Upper lobe of left lung (tissue), 6 donors: ENCODE measurements around the gene SCLY. TPM values are rescaled to one million over a fixed set of nuclear protein-coding genes. Genes with fewer than 3 reads are reported as not detected.

Experiments
- ATAC-seq, 2 donors: fragments of 200-7000 bp; cut with Tn5 transposase; one replicate each; pipeline ENCODE4 v1.9.1; 2022; ENCODE audit warnings: mild to moderate bottlenecking in 2 of 2, moderate library complexity in 2 of 2; ENCODE audit not compliant: low FRiP score in 2 of 2
- DNase-seq, 2 donors: peaks; one replicate each; pipeline ENCODE4 v3.0.0-alpha.2; 2019 to 2020
- H3K27ac ChIP-seq, 4 donors: fragments of 200-600 bp; sonication (generic); one replicate each; pipeline ENCODE4 v1.5.1; 2016 to 2019
- H3K27me3 ChIP-seq, 4 donors: fragments of 200-600 bp; sonication (generic); one replicate each; pipeline ENCODE4 v1.5.1; 2017 to 2019
- H3K36me3 ChIP-seq, 4 donors: fragments of 200-600 bp; sonication (generic); one replicate each; pipeline ENCODE4 v1.5.1; 2016 to 2019
- H3K4me1 ChIP-seq, 4 donors: fragments of 200-600 bp; sonication (generic); one replicate each; pipeline ENCODE4 v1.5.1; 2018 to 2019
- H3K4me3 ChIP-seq, 4 donors: fragments of 200-600 bp; sonication (generic); one replicate each; pipeline ENCODE4 v1.5.1; 2017 to 2019; ENCODE audit warnings: mild to moderate bottlenecking in 2 of 4, moderate library complexity in 1 of 4
- H3K9me3 ChIP-seq, 4 donors: fragments of 200-600 bp; sonication (generic); one replicate each; pipeline ENCODE4 v1.5.1; 2018 to 2019
- EP300 ChIP-seq, 4 donors: sonication (generic); formaldehyde crosslinking; IDR thresholded peaks; one replicate each; pipeline ENCODE4 v1.5.1; 2017; ENCODE audit warnings: antibody characterized with exemption in 4 of 4, control low read depth in 2 of 4
- POLR2A ChIP-seq, 4 donors: fragments of 450-650 bp; IDR thresholded peaks; one replicate each; pipeline ENCODE4 v1.5.1; 2016 to 2017; ENCODE audit warnings: antibody characterized with exemption in 4 of 4, mild to moderate bottlenecking in 2 of 4
- POLR2AphosphoS5 ChIP-seq, 2 donors: sonication (generic); formaldehyde crosslinking; IDR thresholded peaks; one replicate each; pipeline ENCODE4 v1.5.1; 2017; ENCODE audit warnings: antibody characterized with exemption in 2 of 2
- WGBS, 2 donors: methylation state at CpG; one replicate each; pipeline ENCODE4 v1.1.5; 2017 to 2018; 5-methylcytosine and 5-hydroxymethylcytosine counted together
- total RNA-seq, 6 donors: library from RNA; depleted of rRNA in 4 of 6; stranded (reverse); fragments of >200 nt in 4 of 6; gene quantifications; one replicate each; pipeline versions ENCODE4 v1.1.0 to v1.2.1, GENCODE V29; 2016 to 2021
- TF ChIP-seq, protein P1 (sequence below), 6 experiments: fragments of 450-650 bp in 4 of 6; fragments of 200-600 bp in 2 of 6; sonication (generic) in 2 of 6; IDR thresholded peaks; one replicate each; pipeline ENCODE4 v1.5.1; 2016 to 2019; ENCODE audit warnings: antibody characterized with exemption in 6 of 6
- donor health status: DM: no; HTN: no; CAD: no; lungs with moderate emphysema.
- donor health status: DM: no; HTN: yes; CAD: no; lungs with severe emphysema.

SCLY gene
- total RNA-seq, 6 donors from 2014 or later, result 9.4 to 19.9 (median 11.1) TPM

DNA sequence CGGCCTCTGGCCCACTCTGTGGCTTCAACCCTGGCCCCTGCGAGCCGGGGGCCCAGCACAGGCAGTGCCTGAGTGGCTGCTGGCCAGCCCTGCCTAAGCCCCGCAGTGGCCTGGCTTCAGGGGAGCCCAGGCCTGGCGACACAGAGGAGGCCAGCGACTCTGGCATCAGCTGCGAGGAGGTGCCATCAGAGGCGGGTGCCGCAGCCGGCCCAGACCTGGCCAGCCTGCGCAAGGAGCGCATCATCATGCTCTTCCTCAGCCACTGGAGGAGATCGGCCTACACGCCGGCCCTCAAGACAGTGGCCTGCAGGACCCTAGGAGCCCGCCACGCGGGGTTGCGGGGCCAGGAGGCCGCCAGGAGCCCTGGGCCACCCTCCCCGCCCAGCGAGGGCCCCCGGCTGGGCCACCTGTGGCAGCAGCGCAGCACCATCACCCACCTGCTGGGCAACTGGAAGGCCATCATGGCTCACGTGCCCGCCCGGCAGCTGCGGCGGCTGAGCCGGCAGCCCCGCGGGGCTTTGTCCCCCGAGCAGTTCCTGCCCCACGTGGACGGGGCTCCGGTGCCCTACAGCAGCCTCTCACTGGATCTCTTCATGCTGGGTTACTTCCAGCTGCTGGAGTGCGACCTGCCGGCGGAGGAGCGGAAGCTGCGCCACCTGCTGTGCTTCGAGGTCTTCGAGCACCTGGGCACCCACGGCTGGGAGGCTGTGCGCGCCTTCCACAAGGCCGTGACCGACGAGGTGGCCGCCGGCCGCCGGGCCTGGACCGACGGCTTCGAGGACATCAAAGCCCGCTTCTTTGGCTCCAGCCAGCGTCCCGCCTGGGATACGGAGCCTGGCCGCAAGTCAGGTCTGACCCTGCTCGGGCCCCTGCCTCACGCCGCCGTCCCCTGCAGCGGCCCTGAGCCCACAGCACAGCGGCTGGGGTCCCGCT, 70.2 kb downstream of the SCLY start:
- ATAC-seq, result no peak
- DNase-seq, result peak in 1 of 2 donors; percentile 85
- 93% methylated on average over 49 of the region's 68 CpGs; no CpG with 5 or more reads in 1 of the 2 donors for WGBS, 2 donors
- H3K27ac ChIP-seq, result no peak overlapping the region
- H3K27me3 ChIP-seq, result no peaks in the 10 kb centered on the region
- H3K4me1 ChIP-seq, result peaks cover 0 to 7% (median 3%) of the 10 kb centered on the region in 4 donors
- no peaks in the 10 kb centered on the region for H3K36me3 ChIP-seq
- no peaks in the 10 kb centered on the region for H3K9me3 ChIP-seq
- no peak overlapping the region for H3K4me3 ChIP-seq
- TF ChIP-seq POLR2A (IDR thresholded peaks at IDR 0.05) (no peak), EP300 (IDR thresholded peaks at IDR 0.05) (no peak)
- TF ChIP-seq, protein P1, sequence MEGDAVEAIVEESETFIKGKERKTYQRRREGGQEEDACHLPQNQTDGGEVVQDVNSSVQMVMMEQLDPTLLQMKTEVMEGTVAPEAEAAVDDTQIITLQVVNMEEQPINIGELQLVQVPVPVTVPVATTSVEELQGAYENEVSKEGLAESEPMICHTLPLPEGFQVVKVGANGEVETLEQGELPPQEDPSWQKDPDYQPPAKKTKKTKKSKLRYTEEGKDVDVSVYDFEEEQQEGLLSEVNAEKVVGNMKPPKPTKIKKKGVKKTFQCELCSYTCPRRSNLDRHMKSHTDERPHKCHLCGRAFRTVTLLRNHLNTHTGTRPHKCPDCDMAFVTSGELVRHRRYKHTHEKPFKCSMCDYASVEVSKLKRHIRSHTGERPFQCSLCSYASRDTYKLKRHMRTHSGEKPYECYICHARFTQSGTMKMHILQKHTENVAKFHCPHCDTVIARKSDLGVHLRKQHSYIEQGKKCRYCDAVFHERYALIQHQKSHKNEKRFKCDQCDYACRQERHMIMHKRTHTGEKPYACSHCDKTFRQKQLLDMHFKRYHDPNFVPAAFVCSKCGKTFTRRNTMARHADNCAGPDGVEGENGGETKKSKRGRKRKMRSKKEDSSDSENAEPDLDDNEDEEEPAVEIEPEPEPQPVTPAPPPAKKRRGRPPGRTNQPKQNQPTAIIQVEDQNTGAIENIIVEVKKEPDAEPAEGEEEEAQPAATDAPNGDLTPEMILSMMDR (IDR thresholded peaks at IDR 0.05), result no peak

DNA sequence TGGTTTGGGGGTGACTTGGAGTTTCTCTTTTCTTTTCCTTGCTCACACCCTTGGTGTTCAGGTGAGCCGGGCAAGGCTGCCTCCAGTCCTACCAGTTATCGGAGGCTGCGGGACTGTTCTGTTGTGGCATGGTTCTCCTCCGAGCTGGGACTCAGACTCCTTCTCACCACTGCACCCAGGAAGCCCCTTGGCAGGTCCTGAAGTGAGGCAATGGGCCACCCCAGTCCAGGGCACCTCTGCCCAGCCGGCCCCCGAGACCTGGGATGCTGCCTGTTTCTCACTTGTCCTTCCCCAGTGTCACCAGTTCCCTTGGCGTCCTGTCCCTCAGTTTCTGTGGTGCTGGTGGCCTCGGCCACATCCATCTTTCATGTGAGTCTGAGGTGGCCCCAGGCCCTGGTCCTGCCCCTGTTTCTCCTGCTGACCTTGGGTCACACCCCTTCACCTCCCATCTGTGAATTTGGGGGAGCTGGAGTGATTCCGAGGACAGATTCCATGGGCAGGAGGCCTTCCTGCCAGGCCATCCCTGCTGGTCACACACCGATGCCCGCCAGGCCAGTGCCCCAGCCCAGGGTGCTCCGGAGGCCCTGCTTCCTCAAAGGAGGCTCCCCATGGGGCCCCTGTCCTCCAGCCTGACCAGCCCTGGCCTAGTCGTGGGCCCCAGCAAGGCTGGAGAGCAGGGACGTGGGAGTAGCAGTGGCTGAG, 71.1 kb downstream of the SCLY start:
- Histone ChIP-seq H3K27me3 (no peaks in the 10 kb centered on the region), H3K36me3 (no peaks in the 10 kb centered on the region), H3K27ac (no peak overlapping the region), H3K4me1 (peaks cover 0 to 7% (median 3%) of the 10 kb centered on the region in 4 donors), H3K4me3 (no peak overlapping the region), H3K9me3 (no peaks in the 10 kb centered on the region)
- TF ChIP-seq EP300 (IDR thresholded peaks at IDR 0.05) (no peak), POLR2A (IDR thresholded peaks at IDR 0.05) (no peak), POLR2AphosphoS5 (IDR thresholded peaks at IDR 0.05) (no peak)
- TF ChIP-seq, protein P1 (IDR thresholded peaks at IDR 0.05), result no peak
- DNase-seq, result peak in 1 of 2 donors; percentile 60
- WGBS, 2 donors, result 77 to 96% methylated on average over 9 to 12 of the region's 14 CpGs
- no peak for ATAC-seq

DNA sequence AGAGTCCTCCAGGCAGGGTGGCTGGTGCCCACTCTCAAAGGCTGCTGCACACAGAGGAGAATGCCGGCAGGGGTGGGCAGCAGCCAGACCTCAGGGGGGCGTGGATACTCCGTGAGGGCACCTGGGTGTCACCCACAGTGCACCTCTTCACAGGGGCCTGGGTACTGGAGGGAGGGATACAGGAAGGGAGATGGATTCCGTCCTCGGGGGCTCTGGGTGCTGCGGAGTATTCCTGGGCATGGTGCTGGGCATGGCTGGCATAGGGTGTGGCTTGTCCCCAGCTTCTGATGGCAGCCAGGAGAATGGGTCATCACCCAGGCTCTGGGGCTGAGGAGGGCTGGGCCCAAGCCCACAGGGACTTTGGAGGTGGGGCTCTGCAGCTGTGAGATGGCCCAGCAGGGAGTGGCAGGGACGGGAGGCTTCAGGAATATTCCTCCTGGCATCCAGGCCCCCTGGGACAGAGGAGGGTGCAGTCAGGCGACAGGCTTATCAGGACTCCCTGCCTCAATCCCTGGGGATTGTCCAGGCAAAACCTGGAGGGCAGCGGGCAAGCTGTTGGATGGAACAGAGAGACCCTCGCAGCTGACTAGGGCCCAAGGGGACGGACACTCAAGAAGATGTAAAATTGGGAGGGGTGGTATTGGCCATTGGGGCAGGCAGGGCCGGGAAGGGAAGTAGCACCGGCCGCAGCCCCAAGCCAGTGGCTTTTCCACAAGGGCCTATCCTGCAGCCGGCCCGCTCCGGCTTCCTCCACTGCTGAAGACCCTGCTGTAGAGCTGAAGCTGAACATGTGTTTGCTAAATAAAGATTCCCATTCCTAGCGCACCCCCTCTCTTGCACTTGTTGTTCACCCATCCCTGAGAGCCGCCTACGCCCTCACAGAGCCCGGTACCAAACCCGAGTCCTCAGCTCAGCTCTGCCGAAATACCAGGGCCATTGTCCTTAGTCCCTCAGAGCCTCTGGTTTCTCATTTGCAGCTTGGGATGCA, 72.0 kb downstream of the SCLY start:
- H3K9me3 ChIP-seq, result no peaks in the 10 kb centered on the region
- DNase-seq (no peak), ATAC-seq (no peak)
- 89 to 90% methylated on average over 20 to 23 of the region's 23 CpGs for WGBS, 2 donors
- no peaks in the 10 kb centered on the region for H3K27me3 ChIP-seq
- TF ChIP-seq, protein P1 (IDR thresholded peaks at IDR 0.05), result no peak
- TF ChIP-seq POLR2AphosphoS5 (IDR thresholded peaks at IDR 0.05), result no peak
- no peak for TF ChIP-seq EP300 (IDR thresholded peaks at IDR 0.05)
- no peak for TF ChIP-seq POLR2A (IDR thresholded peaks at IDR 0.05)
- H3K4me1 ChIP-seq, result peaks cover 0 to 5% (median under 1%) of the 10 kb centered on the region in 4 donors
- H3K27ac ChIP-seq, result no peak overlapping the region
- H3K36me3 ChIP-seq, result no peaks in the 10 kb centered on the region
- no peak overlapping the region for H3K4me3 ChIP-seq

DNA sequence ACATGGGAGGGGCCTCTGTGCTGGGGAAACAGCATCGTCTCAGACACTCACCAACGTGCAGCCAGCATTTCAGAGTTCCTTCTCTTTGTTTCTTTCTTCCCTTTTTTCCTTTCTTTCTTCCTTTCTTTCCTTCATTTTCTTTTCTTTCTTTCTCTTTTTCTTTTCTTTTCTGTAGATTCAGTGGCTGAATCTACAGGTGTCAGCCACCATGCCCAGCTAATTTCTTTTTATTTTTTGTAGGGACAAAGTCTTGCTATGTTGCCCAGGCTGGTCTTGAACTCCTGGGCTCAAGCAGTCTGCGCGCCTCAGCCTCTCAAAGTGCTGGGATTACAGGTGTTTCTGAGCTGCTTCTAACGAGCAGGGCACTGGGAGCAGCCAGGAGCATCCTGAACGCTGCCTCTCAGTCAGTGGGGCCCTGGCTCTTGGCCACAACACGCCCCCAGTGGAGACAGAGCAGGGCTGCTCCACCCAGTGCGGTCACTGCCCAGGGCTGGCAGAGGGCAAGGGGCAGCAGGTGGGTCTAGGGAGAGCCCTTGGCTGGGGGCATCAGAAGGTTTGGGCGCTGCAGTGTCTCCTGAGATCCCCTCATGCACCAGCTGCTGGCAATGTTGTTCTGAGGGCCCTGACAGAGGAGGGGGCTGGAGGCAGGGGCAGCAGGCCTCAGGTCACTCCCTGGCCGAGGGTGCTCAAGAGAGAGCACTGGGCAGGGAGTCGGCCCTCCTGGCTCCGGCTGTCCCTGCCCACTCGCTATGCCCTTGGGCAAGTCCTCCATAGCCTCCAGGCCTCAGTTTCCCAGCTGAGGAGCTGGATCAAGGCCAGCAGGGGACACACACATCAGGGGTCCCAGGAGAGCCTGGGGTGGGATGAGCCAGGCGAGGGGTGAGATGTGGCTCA, 72.9 kb downstream of the SCLY start:
- TF ChIP-seq EP300 (IDR thresholded peaks at IDR 0.05) (no peak), POLR2AphosphoS5 (IDR thresholded peaks at IDR 0.05) (no peak), POLR2A (IDR thresholded peaks at IDR 0.05) (no peak)
- TF ChIP-seq, protein P1 (IDR thresholded peaks at IDR 0.05), result no peak
- DNase-seq, result no peak
- Histone ChIP-seq H3K4me1 (peaks cover 0 to 7% (median 2%) of the 10 kb centered on the region in 4 donors), H3K27ac (no peak overlapping the region), H3K9me3 (no peaks in the 10 kb centered on the region), H3K27me3 (no peaks in the 10 kb centered on the region), H3K4me3 (no peak overlapping the region), H3K36me3 (no peaks in the 10 kb centered on the region)
- 71% methylated on average over 4 to 13 of the region's 14 CpGs for WGBS, 2 donors
- no peak for ATAC-seq
